ENCODE results near the gene TLE3. TPM values are rescaled to one million over a fixed set of nuclear protein-coding genes. Genes with fewer than 3 reads are reported as not detected.

TLE3 gene
- total RNA-seq, 2 donors from 2014 or later, result 16.6 to 33.9 TPM

DNA sequence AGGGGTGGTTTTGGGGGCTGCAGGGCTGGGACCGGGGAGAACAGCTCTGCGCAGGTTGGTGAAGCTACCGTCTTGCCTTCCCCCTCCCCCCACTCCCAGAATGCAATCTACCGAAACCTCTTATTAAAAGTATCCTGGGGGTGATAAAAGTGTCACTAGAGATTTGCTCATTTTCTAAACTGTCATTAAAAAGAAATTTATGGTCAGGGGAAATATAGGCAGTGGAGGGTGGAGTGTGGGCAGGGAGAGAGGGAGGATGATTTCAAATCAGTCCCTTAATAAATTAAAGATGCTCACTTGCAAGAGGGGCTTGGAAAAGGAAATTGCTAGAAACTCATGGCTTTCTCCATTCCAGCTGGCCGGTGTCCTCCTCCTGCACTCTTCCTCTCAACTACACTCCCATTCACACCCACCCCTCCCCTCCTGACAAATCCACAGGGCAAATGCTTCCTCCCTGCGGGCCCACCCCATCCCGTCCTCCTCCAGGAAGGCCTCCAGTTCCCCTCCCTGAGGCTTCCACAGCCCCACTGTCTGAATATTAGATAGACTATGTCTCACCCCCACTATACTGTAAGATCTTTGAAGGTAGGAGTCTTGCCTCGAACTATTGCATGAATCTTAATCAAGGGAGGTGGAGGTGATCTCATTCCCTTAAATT is 83.9 kb downstream of the TLE3 start:
- ATAC-seq (no peak), DNase-seq (no peak)
- no peaks in the 10 kb centered on the region for H3K27me3 ChIP-seq
- TF ChIP-seq, protein P1, sequence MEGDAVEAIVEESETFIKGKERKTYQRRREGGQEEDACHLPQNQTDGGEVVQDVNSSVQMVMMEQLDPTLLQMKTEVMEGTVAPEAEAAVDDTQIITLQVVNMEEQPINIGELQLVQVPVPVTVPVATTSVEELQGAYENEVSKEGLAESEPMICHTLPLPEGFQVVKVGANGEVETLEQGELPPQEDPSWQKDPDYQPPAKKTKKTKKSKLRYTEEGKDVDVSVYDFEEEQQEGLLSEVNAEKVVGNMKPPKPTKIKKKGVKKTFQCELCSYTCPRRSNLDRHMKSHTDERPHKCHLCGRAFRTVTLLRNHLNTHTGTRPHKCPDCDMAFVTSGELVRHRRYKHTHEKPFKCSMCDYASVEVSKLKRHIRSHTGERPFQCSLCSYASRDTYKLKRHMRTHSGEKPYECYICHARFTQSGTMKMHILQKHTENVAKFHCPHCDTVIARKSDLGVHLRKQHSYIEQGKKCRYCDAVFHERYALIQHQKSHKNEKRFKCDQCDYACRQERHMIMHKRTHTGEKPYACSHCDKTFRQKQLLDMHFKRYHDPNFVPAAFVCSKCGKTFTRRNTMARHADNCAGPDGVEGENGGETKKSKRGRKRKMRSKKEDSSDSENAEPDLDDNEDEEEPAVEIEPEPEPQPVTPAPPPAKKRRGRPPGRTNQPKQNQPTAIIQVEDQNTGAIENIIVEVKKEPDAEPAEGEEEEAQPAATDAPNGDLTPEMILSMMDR (IDR thresholded peaks at IDR 0.05), result no peak
- no peak for TF ChIP-seq POLR2A (IDR thresholded peaks at IDR 0.05)
- 78 to 84% methylated on average over 8 of the region's 8 CpGs for WGBS, 2 donors
- peaks cover 3% of the 10 kb centered on the region for H3K4me1 ChIP-seq
- H3K36me3 ChIP-seq (replicated peaks in 1 of 2; ENCODE audit: insufficient read depth in 1 of 2, low read depth in 2 of 2), result no peaks in the 10 kb centered on the region
- intact Hi-C loops (cut with DNase I), result no loop called here
- no peak overlapping the region for H3K4me3 ChIP-seq
- no peaks in the 10 kb centered on the region for H3K9me3 ChIP-seq
- H3K27ac ChIP-seq, result no peak overlapping the region

DNA sequence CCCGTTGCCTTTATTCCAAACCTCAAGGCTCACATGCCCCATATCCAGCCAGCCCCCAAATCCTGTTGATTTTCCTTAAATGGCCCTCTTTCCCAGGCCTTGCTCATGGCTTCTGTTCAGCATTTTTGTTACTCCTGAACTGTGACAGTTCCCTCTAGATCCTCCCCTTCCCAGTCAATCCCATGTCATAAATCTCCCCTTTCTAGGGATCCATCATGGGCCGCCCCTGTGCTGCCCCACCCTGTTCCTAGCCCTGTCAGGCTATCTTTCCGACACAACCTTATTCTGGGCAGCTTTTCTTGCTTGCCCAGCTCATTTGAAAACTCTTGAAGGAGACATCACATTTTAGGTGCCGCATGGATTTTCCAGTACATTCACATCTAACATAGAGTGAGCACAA is 84.8 kb downstream of the TLE3 start:
- H3K9me3 ChIP-seq, result no peaks in the 10 kb centered on the region
- ATAC-seq (no peak), DNase-seq (no peak)
- H3K4me3 ChIP-seq, result no peak overlapping the region
- peaks cover 3% of the 10 kb centered on the region for H3K4me1 ChIP-seq
- 84 to 96% methylated on average over 4 of the region's 4 CpGs for WGBS, 2 donors
- no peaks in the 10 kb centered on the region for H3K27me3 ChIP-seq
- H3K27ac ChIP-seq, result no peak overlapping the region
- intact Hi-C loops (cut with DNase I), result no loop called here
- no peak for TF ChIP-seq POLR2A (IDR thresholded peaks at IDR 0.05)
- TF ChIP-seq, protein P1 (IDR thresholded peaks at IDR 0.05), result no peak
- no peaks in the 10 kb centered on the region for H3K36me3 ChIP-seq (replicated peaks in 1 of 2; ENCODE audit: insufficient read depth in 1 of 2, low read depth in 2 of 2)

DNA sequence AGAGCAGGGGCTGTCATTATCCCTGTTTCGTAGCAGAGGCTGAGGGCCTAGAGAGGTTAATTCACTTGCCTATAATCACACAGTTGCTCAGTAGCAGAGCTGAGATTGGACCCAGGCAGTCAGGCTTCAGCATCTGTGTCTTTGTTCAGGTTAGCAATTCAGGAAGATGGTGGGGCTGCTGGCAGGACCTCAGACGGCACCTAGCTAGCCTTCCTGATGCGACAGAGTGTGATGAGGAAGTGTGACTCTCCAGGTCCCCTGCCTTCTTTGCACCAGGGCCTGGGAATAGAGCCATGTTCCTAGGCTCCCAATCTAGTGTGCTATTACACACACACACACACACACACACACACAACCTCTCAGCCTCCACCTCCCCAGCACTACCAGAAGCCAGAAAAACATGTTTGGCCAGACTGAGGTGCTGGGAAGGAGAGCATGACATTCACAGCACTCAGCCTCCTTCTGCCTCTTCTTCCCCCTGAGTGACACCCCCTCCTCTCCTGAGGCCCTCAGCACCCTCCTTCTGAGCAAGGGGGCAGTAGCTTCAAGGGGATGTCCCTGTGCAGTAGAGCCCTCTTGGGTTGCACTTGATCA is 88.9 kb downstream of the TLE3 start:
- ATAC-seq (no peak), DNase-seq (no peak)
- Histone ChIP-seq H3K36me3 (replicated peaks in 1 of 2; ENCODE audit: insufficient read depth in 1 of 2, low read depth in 2 of 2) (no peaks in the 10 kb centered on the region), H3K9me3 (no peaks in the 10 kb centered on the region), H3K27ac (no peak overlapping the region), H3K27me3 (no peaks in the 10 kb centered on the region), H3K4me3 (no peak overlapping the region), H3K4me1 (peaks cover 3% of the 10 kb centered on the region)
- intact Hi-C loops (cut with DNase I), result no loop called here
- 51 to 86% methylated on average over 3 of the region's 3 CpGs for WGBS, 2 donors
- TF ChIP-seq, protein P1 (IDR thresholded peaks at IDR 0.05), result no peak
- no peak for TF ChIP-seq POLR2A (IDR thresholded peaks at IDR 0.05)

DNA sequence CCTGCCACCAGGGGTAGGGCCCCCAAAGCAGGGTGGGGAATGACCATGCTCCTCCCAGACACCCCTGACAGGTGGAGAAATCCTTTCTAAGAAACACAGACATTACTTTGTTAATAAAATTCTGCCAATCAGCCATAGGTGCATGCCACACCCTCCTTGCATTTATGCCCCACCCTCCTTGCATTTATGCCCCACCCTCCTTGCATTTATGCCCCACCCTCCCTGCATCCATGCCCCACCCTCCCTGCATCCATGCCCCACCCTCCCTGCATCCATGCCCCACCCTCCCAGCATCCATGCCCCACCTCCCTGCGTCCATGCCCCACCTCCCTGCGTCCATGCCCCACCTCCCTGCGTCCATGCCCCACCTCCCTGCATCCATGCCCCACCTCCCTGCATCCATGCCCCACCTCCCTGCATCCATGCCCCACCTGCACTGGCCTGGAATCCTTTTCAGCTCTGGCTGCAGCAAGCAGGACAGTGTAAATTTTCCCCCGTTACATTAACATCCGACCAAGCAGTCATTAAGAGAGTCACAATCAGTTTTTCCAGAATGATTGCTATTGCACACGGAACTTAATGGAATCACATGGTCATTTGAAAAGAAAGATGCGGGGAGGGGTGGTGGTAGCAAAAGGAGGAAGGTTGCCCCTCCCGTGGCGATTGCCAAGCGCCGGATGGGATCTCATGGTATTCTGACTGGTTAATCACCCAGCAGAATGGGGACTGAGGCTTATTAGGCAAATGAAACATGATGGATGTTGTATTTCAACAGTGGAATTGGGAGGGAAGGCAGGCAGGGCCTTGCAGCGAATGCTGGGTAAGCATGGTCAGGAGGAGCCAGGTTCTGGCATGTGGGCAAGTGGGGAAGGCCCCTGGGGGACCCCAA is 91.2 kb downstream of the TLE3 start:
- Histone ChIP-seq H3K36me3 (replicated peaks in 1 of 2; ENCODE audit: insufficient read depth in 1 of 2, low read depth in 2 of 2) (no peaks in the 10 kb centered on the region), H3K9me3 (peaks cover 0 to 6% (median 0%) of the 10 kb centered on the region in 3 donors), H3K27ac (no peak overlapping the region), H3K4me1 (peaks cover 3% of the 10 kb centered on the region), H3K27me3 (no peaks in the 10 kb centered on the region), H3K4me3 (no peak overlapping the region)
- DNase-seq, result no peak
- TF ChIP-seq POLR2A (IDR thresholded peaks at IDR 0.05), result no peak
- TF ChIP-seq, protein P1 (IDR thresholded peaks at IDR 0.05), result no peak
- WGBS, 2 donors, result 76 to 82% methylated on average over 11 to 12 of the region's 12 CpGs
- ATAC-seq, result no peak
- intact Hi-C loops (cut with DNase I), result no loop called here

Measured in body of pancreas (tissue), 4 donors.